ENCODE data around the gene TOPAZ1.
A peak's percentile ranks its signal among the peaks of the same experiment; 100 is the strongest.

Gene TOPAZ1

GRCh38 chr3:44252332-44252959 is 10.8 kb downstream of the TOPAZ1 start:
- DNase-seq: no peak

- no peak for DNase-seq
Observed at GRCh38 chr3:44259404-44259803, 17.7 kb downstream of the TOPAZ1 start.

GRCh38 chr3:44264146-44264545 is 22.5 kb downstream of the TOPAZ1 start:
- no peak for DNase-seq

GRCh38 chr3:44265815-44266214 is 24.1 kb downstream of the TOPAZ1 start:
- DNase-seq: no peak

- no peak for DNase-seq
Observed at GRCh38 chr3:44272191-44272590, 30.5 kb downstream of the TOPAZ1 start.

- DNase-seq: no peak
Observed at GRCh38 chr3:44277925-44278324, 36.2 kb downstream of the TOPAZ1 start.

GRCh38 chr3:44280077-44280476 is 38.4 kb downstream of the TOPAZ1 start:
- DNase-seq: no peak

GRCh38 chr3:44280631-44281030 is 38.9 kb downstream of the TOPAZ1 start:
- DNase-seq: no peak

GRCh38 chr3:44284949-44285348 is 43.3 kb downstream of the TOPAZ1 start:
- no peak for DNase-seq

GRCh38 chr3:44289882-44290462 is 48.3 kb downstream of the TOPAZ1 start:
- no peak for DNase-seq

GRCh38 chr3:44292276-44292675 is 50.6 kb downstream of the TOPAZ1 start:
- DNase-seq: no peak

GRCh38 chr3:44292947-44293346 is 51.3 kb downstream of the TOPAZ1 start:
- no peak for DNase-seq

GRCh38 chr3:44297255-44297654 is 55.6 kb downstream of the TOPAZ1 start:
- DNase-seq: no peak

- no peak for DNase-seq
Observed at GRCh38 chr3:44301746-44302145, 60.1 kb downstream of the TOPAZ1 start.

GRCh38 chr3:44309500-44309899 is 67.8 kb downstream of the TOPAZ1 start:
- no peak for DNase-seq

GRCh38 chr3:44318891-44319311 is 77.2 kb downstream of the TOPAZ1 start:
- DNase-seq: no peak

- no peak for DNase-seq
Observed at GRCh38 chr3:44321335-44321734, 79.6 kb downstream of the TOPAZ1 start.

GRCh38 chr3:44323341-44323955 is 81.8 kb downstream of the TOPAZ1 start:
- peak; percentile 12 for DNase-seq

- no peak for DNase-seq
Observed at GRCh38 chr3:44324584-44324983, 82.9 kb downstream of the TOPAZ1 start.

- DNase-seq: no peak
Observed at GRCh38 chr3:44326019-44326418, 84.3 kb downstream of the TOPAZ1 start.

GRCh38 chr3:44326515-44326914 is 84.8 kb downstream of the TOPAZ1 start:
- DNase-seq: no peak

- no peak for DNase-seq
Observed at GRCh38 chr3:44329946-44330345, 88.3 kb downstream of the TOPAZ1 start.

GRCh38 chr3:44330444-44330843 is 88.8 kb downstream of the TOPAZ1 start:
- no peak for DNase-seq

GRCh38 chr3:44334326-44334725 is 92.6 kb downstream of the TOPAZ1 start:
- no peak for DNase-seq

Measured in activated effector memory CD4-positive, alpha-beta T cell treated with Interleukin-2 at 50 U/mL for 16 hours (primary cell).